ENCODE results near the gene PLD1. TPM values are rescaled to one million over a fixed set of nuclear protein-coding genes. Genes with fewer than 3 reads are reported as not detected.

PLD1 gene
- polyA plus RNA-seq, 2 donors, result 26.0 to 31.9 TPM

GRCh38 chr3:171585039-171585438, 225.2 kb downstream of the PLD1 start:
- no peak overlapping the region for H3K27ac ChIP-seq (ENCODE audit: low read depth in 2 of 2, low read length in 1 of 2)

DNA sequence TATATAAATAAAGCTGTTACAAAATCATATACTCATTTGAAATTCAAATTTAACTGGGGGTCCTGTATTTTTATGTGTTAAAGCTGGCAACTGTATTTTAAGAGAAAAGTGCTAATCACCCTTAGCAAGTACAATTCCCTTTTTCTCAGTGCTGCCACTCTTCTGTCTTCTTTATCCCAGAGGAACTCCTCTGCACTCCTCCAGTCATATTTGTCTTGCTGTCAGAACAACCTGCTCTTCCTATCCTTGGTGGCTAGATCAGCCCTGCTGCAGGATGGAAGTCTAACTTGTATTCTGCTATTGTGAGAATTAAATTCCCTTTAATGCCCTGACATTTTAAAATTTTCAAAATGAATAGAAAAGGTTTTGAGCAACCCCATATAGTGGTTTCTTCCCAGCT, 226.2 kb downstream of the PLD1 start:
- no peak overlapping the region for H3K27ac ChIP-seq (ENCODE audit: low read depth in 2 of 2, low read length in 1 of 2)
- H3K9me3 ChIP-seq (ENCODE audit: control insufficient read depth in 2 of 2, insufficient read depth in 1 of 2, low read depth in 1 of 2, low read length in 1 of 2), result no peaks in the 10 kb centered on the region
- no peaks in the 10 kb centered on the region for H3K27me3 ChIP-seq (ENCODE audit: control insufficient read depth in 1 of 2, insufficient read depth in 2 of 2, low read length in 2 of 2)
- no peaks in the 10 kb centered on the region for H3K36me3 ChIP-seq (ENCODE audit: control insufficient read depth in 2 of 2, insufficient read depth in 2 of 2, low read length in 1 of 2)
- H3K4me1 ChIP-seq (ENCODE audit: control insufficient read depth in 2 of 2, insufficient read depth in 2 of 2, low read length in 1 of 2), result no peaks in the 10 kb centered on the region
- no peak overlapping the region for H3K4me3 ChIP-seq (ENCODE audit: low read depth in 1 of 2, low read length in 2 of 2)

More at GRCh38 chr3:171585039-171585438, 225.2 kb downstream of the PLD1 start:
- no peak overlapping the region for H3K4me3 ChIP-seq (ENCODE audit: low read depth in 1 of 2, low read length in 2 of 2)
- H3K36me3 ChIP-seq (ENCODE audit: control insufficient read depth in 2 of 2, insufficient read depth in 2 of 2, low read length in 1 of 2), result no peaks in the 10 kb centered on the region
- H3K9me3 ChIP-seq (ENCODE audit: control insufficient read depth in 2 of 2, insufficient read depth in 1 of 2, low read depth in 1 of 2, low read length in 1 of 2), result no peaks in the 10 kb centered on the region
- no peaks in the 10 kb centered on the region for H3K27me3 ChIP-seq (ENCODE audit: control insufficient read depth in 1 of 2, insufficient read depth in 2 of 2, low read length in 2 of 2)
- H3K4me1 ChIP-seq (ENCODE audit: control insufficient read depth in 2 of 2, insufficient read depth in 2 of 2, low read length in 1 of 2), result no peaks in the 10 kb centered on the region
- 72 to 78% methylated on average over 3 of the region's 3 CpGs for WGBS, 2 donors

DNA sequence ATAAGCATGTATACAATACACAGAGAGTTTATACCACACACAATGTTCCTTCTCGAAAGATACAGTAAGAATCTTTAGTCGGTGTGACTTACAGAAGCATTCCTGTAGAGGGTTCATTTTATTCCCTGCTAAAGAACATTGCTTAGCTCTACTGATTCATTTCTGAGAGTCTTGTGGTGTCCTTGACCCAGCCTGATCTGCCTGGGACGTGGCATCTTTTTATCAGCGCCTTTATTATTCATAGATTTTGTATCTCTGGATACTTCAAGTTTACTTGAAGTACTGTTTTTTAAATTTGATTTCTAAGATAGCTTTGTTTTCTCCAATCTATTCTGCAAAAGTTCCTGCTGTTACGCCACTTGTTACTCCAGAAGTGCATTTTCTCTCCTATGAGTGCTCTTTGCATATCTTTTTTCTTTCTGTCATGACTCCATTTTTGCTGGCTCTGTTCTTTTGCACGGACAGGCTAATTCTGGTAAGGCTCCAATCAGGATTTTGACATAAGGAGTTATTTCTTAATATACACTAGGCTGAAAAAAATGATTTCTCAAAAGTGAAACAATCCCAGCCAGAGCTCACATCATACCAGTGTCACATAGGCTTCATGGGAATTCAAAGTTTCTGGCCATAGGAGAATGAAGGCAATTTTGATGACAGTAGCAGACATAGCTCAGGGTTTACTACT, 235.6 kb downstream of the PLD1 start:
- no peaks in the 10 kb centered on the region for H3K27me3 ChIP-seq (ENCODE audit: control insufficient read depth in 1 of 2, insufficient read depth in 2 of 2, low read length in 2 of 2)
- no peaks in the 10 kb centered on the region for H3K36me3 ChIP-seq (ENCODE audit: control insufficient read depth in 2 of 2, insufficient read depth in 2 of 2, low read length in 1 of 2)
- no peak overlapping the region for H3K4me3 ChIP-seq (ENCODE audit: low read depth in 1 of 2, low read length in 2 of 2)
- 78 to 80% methylated on average over 6 of the region's 6 CpGs for WGBS, 2 donors
- H3K9me3 ChIP-seq (ENCODE audit: control insufficient read depth in 2 of 2, insufficient read depth in 1 of 2, low read depth in 1 of 2, low read length in 1 of 2), result no peaks in the 10 kb centered on the region
- no peaks in the 10 kb centered on the region for H3K4me1 ChIP-seq (ENCODE audit: control insufficient read depth in 2 of 2, insufficient read depth in 2 of 2, low read length in 1 of 2)
- no peak overlapping the region for H3K27ac ChIP-seq (ENCODE audit: low read depth in 2 of 2, low read length in 1 of 2)

GRCh38 chr3:171569571-171570132, 240.6 kb downstream of the PLD1 start:
- Histone ChIP-seq H3K4me1 (ENCODE audit: control insufficient read depth in 2 of 2, insufficient read depth in 2 of 2, low read length in 1 of 2) (no peaks in the 10 kb centered on the region), H3K27me3 (ENCODE audit: control insufficient read depth in 1 of 2, insufficient read depth in 2 of 2, low read length in 2 of 2) (no peaks in the 10 kb centered on the region), H3K9me3 (ENCODE audit: control insufficient read depth in 2 of 2, insufficient read depth in 1 of 2, low read depth in 1 of 2, low read length in 1 of 2) (no peaks in the 10 kb centered on the region), H3K27ac (ENCODE audit: low read depth in 2 of 2, low read length in 1 of 2) (no peak overlapping the region), H3K36me3 (ENCODE audit: control insufficient read depth in 2 of 2, insufficient read depth in 2 of 2, low read length in 1 of 2) (no peaks in the 10 kb centered on the region), H3K4me3 (ENCODE audit: low read depth in 1 of 2, low read length in 2 of 2) (no peak overlapping the region)
- 90 to 91% methylated on average over 7 of the region's 7 CpGs for WGBS, 2 donors

GRCh38 chr3:171568766-171569165, 241.5 kb downstream of the PLD1 start:
- Histone ChIP-seq H3K9me3 (ENCODE audit: control insufficient read depth in 2 of 2, insufficient read depth in 1 of 2, low read depth in 1 of 2, low read length in 1 of 2) (no peaks in the 10 kb centered on the region), H3K27me3 (ENCODE audit: control insufficient read depth in 1 of 2, insufficient read depth in 2 of 2, low read length in 2 of 2) (no peaks in the 10 kb centered on the region), H3K27ac (ENCODE audit: low read depth in 2 of 2, low read length in 1 of 2) (no peak overlapping the region), H3K4me1 (ENCODE audit: control insufficient read depth in 2 of 2, insufficient read depth in 2 of 2, low read length in 1 of 2) (no peaks in the 10 kb centered on the region), H3K36me3 (ENCODE audit: control insufficient read depth in 2 of 2, insufficient read depth in 2 of 2, low read length in 1 of 2) (no peaks in the 10 kb centered on the region), H3K4me3 (ENCODE audit: low read depth in 1 of 2, low read length in 2 of 2) (no peak overlapping the region)

DNA sequence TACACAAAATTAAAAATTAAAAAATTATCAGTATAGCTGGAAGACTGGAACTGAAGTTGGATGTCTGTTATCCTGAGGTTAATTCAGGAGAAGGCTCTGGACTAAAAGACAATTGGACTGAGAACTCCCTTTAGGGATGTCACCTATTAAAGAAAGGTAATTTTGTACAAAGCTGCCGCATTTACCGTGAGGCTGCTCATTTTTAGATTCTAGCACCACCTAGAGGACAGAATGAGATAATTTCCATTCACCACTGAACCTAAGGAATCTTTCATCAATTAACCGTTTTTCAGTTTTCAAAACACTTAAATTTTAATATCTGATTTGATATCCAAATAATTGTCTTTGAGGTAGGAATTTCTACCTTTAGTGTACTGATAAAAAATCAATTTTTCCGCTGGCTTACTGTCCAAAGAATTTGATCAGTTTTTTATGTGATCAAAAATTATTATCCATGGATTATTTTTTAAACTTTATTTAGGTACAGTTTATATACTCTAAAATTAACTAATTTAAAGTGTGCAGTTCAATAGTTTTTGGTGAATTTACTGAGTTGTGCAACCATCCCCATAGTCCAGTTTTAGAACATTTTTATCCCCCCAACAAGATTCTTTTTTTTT, 243.4 kb downstream of the PLD1 start:
- Histone ChIP-seq H3K27ac (ENCODE audit: low read depth in 2 of 2, low read length in 1 of 2) (no peak overlapping the region), H3K4me3 (ENCODE audit: low read depth in 1 of 2, low read length in 2 of 2) (no peak overlapping the region), H3K36me3 (ENCODE audit: control insufficient read depth in 2 of 2, insufficient read depth in 2 of 2, low read length in 1 of 2) (no peaks in the 10 kb centered on the region), H3K4me1 (ENCODE audit: control insufficient read depth in 2 of 2, insufficient read depth in 2 of 2, low read length in 1 of 2) (no peaks in the 10 kb centered on the region), H3K9me3 (ENCODE audit: control insufficient read depth in 2 of 2, insufficient read depth in 1 of 2, low read depth in 1 of 2, low read length in 1 of 2) (no peaks in the 10 kb centered on the region), H3K27me3 (ENCODE audit: control insufficient read depth in 1 of 2, insufficient read depth in 2 of 2, low read length in 2 of 2) (no peaks in the 10 kb centered on the region)
- 5 to 6% methylated on average over 4 of the region's 4 CpGs for WGBS, 2 donors

- H3K27ac ChIP-seq (ENCODE audit: low read depth in 2 of 2, low read length in 1 of 2), result no peak overlapping the region
- 79% methylated on average over 2 of the region's 2 CpGs for WGBS, 2 donors
- no peaks in the 10 kb centered on the region for H3K27me3 ChIP-seq (ENCODE audit: control insufficient read depth in 1 of 2, insufficient read depth in 2 of 2, low read length in 2 of 2)
- no peaks in the 10 kb centered on the region for H3K36me3 ChIP-seq (ENCODE audit: control insufficient read depth in 2 of 2, insufficient read depth in 2 of 2, low read length in 1 of 2)
- H3K4me1 ChIP-seq (ENCODE audit: control insufficient read depth in 2 of 2, insufficient read depth in 2 of 2, low read length in 1 of 2), result no peaks in the 10 kb centered on the region
- H3K9me3 ChIP-seq (ENCODE audit: control insufficient read depth in 2 of 2, insufficient read depth in 1 of 2, low read depth in 1 of 2, low read length in 1 of 2), result no peaks in the 10 kb centered on the region
- no peak overlapping the region for H3K4me3 ChIP-seq (ENCODE audit: low read depth in 1 of 2, low read length in 2 of 2)
Observed at GRCh38 chr3:171565481-171566058, 244.7 kb downstream of the PLD1 start.

DNA sequence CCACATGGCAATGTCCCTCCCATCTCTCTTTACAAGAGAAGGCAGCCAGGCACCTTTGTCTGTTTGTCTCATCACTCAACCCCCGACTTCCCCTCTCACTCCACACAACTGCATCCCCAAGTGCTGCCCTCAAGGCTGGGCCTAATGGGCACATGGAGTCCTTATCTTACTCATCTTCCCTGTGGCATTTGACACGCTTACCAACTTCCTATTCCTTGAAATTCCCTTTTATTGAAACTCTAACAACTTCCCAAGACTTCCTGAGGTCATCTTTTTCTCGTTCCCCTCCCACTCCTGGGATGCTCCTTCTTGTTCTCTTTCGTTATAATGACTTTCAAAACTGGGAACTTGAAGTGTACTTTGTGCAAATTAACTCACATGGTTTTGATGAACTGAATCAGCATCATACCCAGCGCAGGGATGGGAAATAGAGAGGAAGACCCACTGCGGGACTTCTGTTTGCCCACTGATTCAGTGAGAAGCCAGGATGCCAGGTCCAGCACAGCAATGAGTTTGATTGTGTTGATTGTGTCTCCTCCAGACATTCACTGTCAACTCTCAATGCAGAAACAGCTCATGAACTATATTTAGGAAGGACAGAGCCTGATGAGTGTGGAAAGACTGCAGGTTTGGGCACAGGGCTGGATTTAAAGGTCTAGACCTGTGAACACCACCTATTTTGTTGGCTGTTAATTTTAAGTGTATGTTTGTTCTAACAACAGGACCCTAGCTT, 245.4 kb downstream of the PLD1 start:
- H3K4me3 ChIP-seq (ENCODE audit: low read depth in 1 of 2, low read length in 2 of 2), result no peak overlapping the region
- H3K9me3 ChIP-seq (ENCODE audit: control insufficient read depth in 2 of 2, insufficient read depth in 1 of 2, low read depth in 1 of 2, low read length in 1 of 2), result no peaks in the 10 kb centered on the region
- H3K4me1 ChIP-seq (ENCODE audit: control insufficient read depth in 2 of 2, insufficient read depth in 2 of 2, low read length in 1 of 2), result no peaks in the 10 kb centered on the region
- no peak overlapping the region for H3K27ac ChIP-seq (ENCODE audit: low read depth in 2 of 2, low read length in 1 of 2)
- no peaks in the 10 kb centered on the region for H3K27me3 ChIP-seq (ENCODE audit: control insufficient read depth in 1 of 2, insufficient read depth in 2 of 2, low read length in 2 of 2)
- no peaks in the 10 kb centered on the region for H3K36me3 ChIP-seq (ENCODE audit: control insufficient read depth in 2 of 2, insufficient read depth in 2 of 2, low read length in 1 of 2)
- WGBS, 2 donors, result 81 to 83% methylated on average over 6 of the region's 6 CpGs

- WGBS, 2 donors, result 83 to 89% methylated on average over 6 of the region's 6 CpGs
- Histone ChIP-seq H3K9me3 (ENCODE audit: control insufficient read depth in 2 of 2, insufficient read depth in 1 of 2, low read depth in 1 of 2, low read length in 1 of 2) (no peaks in the 10 kb centered on the region), H3K4me1 (ENCODE audit: control insufficient read depth in 2 of 2, insufficient read depth in 2 of 2, low read length in 1 of 2) (no peaks in the 10 kb centered on the region), H3K4me3 (ENCODE audit: low read depth in 1 of 2, low read length in 2 of 2) (no peak overlapping the region), H3K27me3 (ENCODE audit: control insufficient read depth in 1 of 2, insufficient read depth in 2 of 2, low read length in 2 of 2) (no peaks in the 10 kb centered on the region), H3K27ac (ENCODE audit: low read depth in 2 of 2, low read length in 1 of 2) (no peak overlapping the region), H3K36me3 (ENCODE audit: control insufficient read depth in 2 of 2, insufficient read depth in 2 of 2, low read length in 1 of 2) (no peaks in the 10 kb centered on the region)
Observed at GRCh38 chr3:171563298-171563697, 247.0 kb downstream of the PLD1 start.
